ENCODE measurements around the gene HACD4. TPM values are rescaled to one million over a fixed set of nuclear protein-coding genes. Genes with fewer than 3 reads are reported as not detected.

The HACD4 gene
- polyA plus RNA-seq, 2 of the 4 experiments (the other 2 are of a cell fraction) = 1.5 to 4.4 TPM

DNA sequence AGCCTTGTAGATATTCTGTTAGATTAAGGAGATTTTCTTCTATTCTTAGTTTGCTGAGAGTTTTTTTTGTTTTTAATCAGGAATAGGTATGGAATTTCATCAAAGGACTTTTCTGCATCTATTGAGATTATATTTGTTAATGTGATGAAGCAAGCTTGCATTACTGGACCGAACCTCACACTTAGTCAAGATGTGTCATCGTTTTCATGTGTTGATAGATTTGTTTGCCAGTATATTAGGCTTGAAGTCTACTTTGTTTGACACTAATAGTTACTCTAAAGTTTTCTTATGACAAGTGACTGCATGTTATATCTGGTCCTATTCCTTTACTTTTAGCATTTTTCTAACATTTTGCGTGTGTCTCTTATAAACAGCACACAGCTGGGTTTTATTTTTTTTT is 12.4 kb upstream of the HACD4 start:
- Histone ChIP-seq H3K4me3 (no peak overlapping the region), H3K4me1 (no peaks in the 10 kb centered on the region), H3K27ac (no peak overlapping the region), H3K9me3 (no peaks in the 10 kb centered on the region), H3K4me2 (no peak overlapping the region)
- no peak for ATAC-seq
- 58% methylated on average over 3 of the region's 3 CpGs for WGBS (ENCODE audit: missing lambda C conversion rate)
- TF ChIP-seq HEYL (CRISPR knock-in tag; IDR thresholded peaks at IDR 0.05) (no peak), HDAC2 (IDR thresholded peaks at IDR 0.05) (no peak), GATA3 (IDR thresholded peaks at IDR 0.05; ENCODE audit: borderline replicate concordance) (no peak), NPAS2 (CRISPR knock-in tag; IDR thresholded peaks at IDR 0.05; ENCODE audit: borderline replicate concordance) (no peak), KDM1A (IDR thresholded peaks at IDR 0.05; ENCODE audit: low read depth) (no peak), SMC3 (IDR thresholded peaks at IDR 0.05) (no peak), FOSB (CRISPR knock-in tag; IDR thresholded peaks at IDR 0.05) (no peak), FOXS1 (CRISPR knock-in tag; IDR thresholded peaks at IDR 0.05) (no peak), MAZ (IDR thresholded peaks at IDR 0.05; ENCODE audit: borderline replicate concordance, low read depth, low read length) (no peak), ZC3H11A (IDR thresholded peaks at IDR 0.05) (no peak), TP53 (CRISPR knock-in tag; IDR thresholded peaks at IDR 0.05) (no peak), HOXB5 (CRISPR knock-in tag; IDR thresholded peaks at IDR 0.05) (no peak), MYC (IDR thresholded peaks at IDR 0.05; ENCODE audit: borderline replicate concordance, low read length) (no peak), CBX2 (IDR thresholded peaks at IDR 0.05; ENCODE audit: borderline replicate concordance, low read depth) (no peak), CEBPB (IDR thresholded peaks at IDR 0.05) (no peak)
- TF ChIP-seq, protein P1, sequence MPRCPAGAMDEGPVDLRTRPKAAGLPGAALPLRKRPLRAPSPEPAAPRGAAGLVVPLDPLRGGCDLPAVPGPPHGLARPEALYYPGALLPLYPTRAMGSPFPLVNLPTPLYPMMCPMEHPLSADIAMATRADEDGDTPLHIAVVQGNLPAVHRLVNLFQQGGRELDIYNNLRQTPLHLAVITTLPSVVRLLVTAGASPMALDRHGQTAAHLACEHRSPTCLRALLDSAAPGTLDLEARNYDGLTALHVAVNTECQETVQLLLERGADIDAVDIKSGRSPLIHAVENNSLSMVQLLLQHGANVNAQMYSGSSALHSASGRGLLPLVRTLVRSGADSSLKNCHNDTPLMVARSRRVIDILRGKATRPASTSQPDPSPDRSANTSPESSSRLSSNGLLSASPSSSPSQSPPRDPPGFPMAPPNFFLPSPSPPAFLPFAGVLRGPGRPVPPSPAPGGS (IDR thresholded peaks at IDR 0.05) = no peak
- TF ChIP-seq, protein P2, sequence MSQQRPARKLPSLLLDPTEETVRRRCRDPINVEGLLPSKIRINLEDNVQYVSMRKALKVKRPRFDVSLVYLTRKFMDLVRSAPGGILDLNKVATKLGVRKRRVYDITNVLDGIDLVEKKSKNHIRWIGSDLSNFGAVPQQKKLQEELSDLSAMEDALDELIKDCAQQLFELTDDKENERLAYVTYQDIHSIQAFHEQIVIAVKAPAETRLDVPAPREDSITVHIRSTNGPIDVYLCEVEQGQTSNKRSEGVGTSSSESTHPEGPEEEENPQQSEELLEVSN (IDR thresholded peaks at IDR 0.05; ENCODE audit: borderline replicate concordance, low read depth) = no peak
- TF ChIP-seq, protein P3, sequence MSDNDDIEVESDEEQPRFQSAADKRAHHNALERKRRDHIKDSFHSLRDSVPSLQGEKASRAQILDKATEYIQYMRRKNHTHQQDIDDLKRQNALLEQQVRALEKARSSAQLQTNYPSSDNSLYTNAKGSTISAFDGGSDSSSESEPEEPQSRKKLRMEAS (IDR thresholded peaks at IDR 0.05) = no peak
- TF ChIP-seq, protein P4, sequence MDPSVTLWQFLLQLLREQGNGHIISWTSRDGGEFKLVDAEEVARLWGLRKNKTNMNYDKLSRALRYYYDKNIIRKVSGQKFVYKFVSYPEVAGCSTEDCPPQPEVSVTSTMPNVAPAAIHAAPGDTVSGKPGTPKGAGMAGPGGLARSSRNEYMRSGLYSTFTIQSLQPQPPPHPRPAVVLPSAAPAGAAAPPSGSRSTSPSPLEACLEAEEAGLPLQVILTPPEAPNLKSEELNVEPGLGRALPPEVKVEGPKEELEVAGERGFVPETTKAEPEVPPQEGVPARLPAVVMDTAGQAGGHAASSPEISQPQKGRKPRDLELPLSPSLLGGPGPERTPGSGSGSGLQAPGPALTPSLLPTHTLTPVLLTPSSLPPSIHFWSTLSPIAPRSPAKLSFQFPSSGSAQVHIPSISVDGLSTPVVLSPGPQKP (IDR thresholded peaks at IDR 0.05; ENCODE audit: low read depth, low read length) = no peak
- ChIA-PET CTCF (no interaction called here), POLR2A (no interaction called here)
- DNase-seq (ENCODE audit: low read depth in 1 of 2, low spot score in 1 of 2) = no peak
- no peak for FAIRE-seq

DNA sequence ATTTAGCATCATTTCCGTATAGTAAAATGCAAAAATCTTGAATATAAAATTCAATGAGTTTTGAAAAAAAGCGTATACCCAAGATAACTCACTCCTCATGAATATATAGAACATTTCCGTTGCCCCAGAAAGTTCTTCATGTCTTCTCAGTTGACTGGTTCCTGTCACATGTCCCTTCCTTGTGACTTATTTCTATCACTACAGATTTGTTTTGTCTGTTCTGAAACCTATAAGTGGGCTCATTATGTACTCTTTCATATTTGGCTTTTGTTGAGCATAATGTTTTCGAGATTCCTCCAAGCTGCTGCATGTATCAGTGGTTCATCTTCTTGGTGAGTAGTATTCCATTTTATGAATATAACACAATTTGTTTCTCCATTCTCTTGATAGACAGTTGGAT is 11.0 kb upstream of the HACD4 start:
- FAIRE-seq (no peak), DNase-seq (ENCODE audit: low read depth in 1 of 2, low spot score in 1 of 2) (no peak), ATAC-seq (no peak)
- ChIA-PET CTCF (no interaction called here), POLR2A (no interaction called here)
- H3K9me3 ChIP-seq = no peaks in the 10 kb centered on the region
- no peak overlapping the region for H3K4me2 ChIP-seq
- no peak overlapping the region for H3K27ac ChIP-seq
- no peak overlapping the region for H3K4me3 ChIP-seq
- TF ChIP-seq HOXA7 (CRISPR knock-in tag; IDR thresholded peaks at IDR 0.05) (no peak), NR3C1 (IDR thresholded peaks at IDR 0.05) (no peak), PHF8 (IDR thresholded peaks at IDR 0.05; ENCODE audit: borderline replicate concordance, low read depth) (no peak), ZSCAN20 (CRISPR knock-in tag; IDR thresholded peaks at IDR 0.05) (no peak), ZNF302 (CRISPR knock-in tag; IDR thresholded peaks at IDR 0.05) (no peak), SMC3 (IDR thresholded peaks at IDR 0.05) (no peak), CBX8 (IDR thresholded peaks at IDR 0.05) (no peak), TFCP2L1 (CRISPR knock-in tag; IDR thresholded peaks at IDR 0.05) (no peak), KDM5A (IDR thresholded peaks at IDR 0.05) (no peak), CBX2 (IDR thresholded peaks at IDR 0.05; ENCODE audit: borderline replicate concordance, low read depth) (no peak), RARB (CRISPR knock-in tag; IDR thresholded peaks at IDR 0.05) (no peak)
- TF ChIP-seq, protein P5, sequence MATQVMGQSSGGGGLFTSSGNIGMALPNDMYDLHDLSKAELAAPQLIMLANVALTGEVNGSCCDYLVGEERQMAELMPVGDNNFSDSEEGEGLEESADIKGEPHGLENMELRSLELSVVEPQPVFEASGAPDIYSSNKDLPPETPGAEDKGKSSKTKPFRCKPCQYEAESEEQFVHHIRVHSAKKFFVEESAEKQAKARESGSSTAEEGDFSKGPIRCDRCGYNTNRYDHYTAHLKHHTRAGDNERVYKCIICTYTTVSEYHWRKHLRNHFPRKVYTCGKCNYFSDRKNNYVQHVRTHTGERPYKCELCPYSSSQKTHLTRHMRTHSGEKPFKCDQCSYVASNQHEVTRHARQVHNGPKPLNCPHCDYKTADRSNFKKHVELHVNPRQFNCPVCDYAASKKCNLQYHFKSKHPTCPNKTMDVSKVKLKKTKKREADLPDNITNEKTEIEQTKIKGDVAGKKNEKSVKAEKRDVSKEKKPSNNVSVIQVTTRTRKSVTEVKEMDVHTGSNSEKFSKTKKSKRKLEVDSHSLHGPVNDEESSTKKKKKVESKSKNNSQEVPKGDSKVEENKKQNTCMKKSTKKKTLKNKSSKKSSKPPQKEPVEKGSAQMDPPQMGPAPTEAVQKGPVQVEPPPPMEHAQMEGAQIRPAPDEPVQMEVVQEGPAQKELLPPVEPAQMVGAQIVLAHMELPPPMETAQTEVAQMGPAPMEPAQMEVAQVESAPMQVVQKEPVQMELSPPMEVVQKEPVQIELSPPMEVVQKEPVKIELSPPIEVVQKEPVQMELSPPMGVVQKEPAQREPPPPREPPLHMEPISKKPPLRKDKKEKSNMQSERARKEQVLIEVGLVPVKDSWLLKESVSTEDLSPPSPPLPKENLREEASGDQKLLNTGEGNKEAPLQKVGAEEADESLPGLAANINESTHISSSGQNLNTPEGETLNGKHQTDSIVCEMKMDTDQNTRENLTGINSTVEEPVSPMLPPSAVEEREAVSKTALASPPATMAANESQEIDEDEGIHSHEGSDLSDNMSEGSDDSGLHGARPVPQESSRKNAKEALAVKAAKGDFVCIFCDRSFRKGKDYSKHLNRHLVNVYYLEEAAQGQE (IDR thresholded peaks at IDR 0.05) = no peak
- TF ChIP-seq, protein P2 (IDR thresholded peaks at IDR 0.05; ENCODE audit: borderline replicate concordance, low read depth) = no peak
- H3K4me1 ChIP-seq = no peaks in the 10 kb centered on the region
- WGBS (ENCODE audit: missing lambda C conversion rate) = 78% methylated on average over 4 of the region's 4 CpGs
